D721Med (cell line): ENCODE results near the gene ATXN1.

Source experiments
- DNase-seq: peaks from one replicate; pipeline ENCODE4 v3.0.0; 2011; ENCODE audit warnings: low spot score; ENCODE audit not compliant: insufficient read length
- FAIRE-seq: peaks from 2 replicates; lab custom pipeline; 2011; peaks lifted over from hg19 to GRCh38; lab: Jason Lieb, UNC
- CTCF ChIP-seq: IDR thresholded peaks from 2 replicates; pipeline ENCODE4 v1.5.1; 2012; ENCODE audit warnings: mild to moderate bottlenecking, control low read depth; ENCODE audit not compliant: insufficient read depth; ENCODE audit errors: missing control alignments

Gene ATXN1

GRCh38 chr6:16548121-16548520 is 213.1 kb downstream of the ATXN1 start:
- DNase-seq (no peak), FAIRE-seq (no peak)
- TF ChIP-seq CTCF = no peak

GRCh38 chr6:16547587-16547986 is 213.7 kb downstream of the ATXN1 start:
- FAIRE-seq (no peak), DNase-seq (no peak)
- TF ChIP-seq CTCF = no peak

GRCh38 chr6:16546861-16547260 is 214.4 kb downstream of the ATXN1 start:
- DNase-seq = no peak
- TF ChIP-seq CTCF = no peak
- no peak for FAIRE-seq

- TF ChIP-seq CTCF = no peak
- DNase-seq (no peak), FAIRE-seq (no peak)
These were observed 215.9 kb downstream of the ATXN1 start for GRCh38 chr6:16545382-16545781.

GRCh38 chr6:16544521-16544920 is 216.7 kb downstream of the ATXN1 start:
- no peak for TF ChIP-seq CTCF
- no peak for FAIRE-seq
- no peak for DNase-seq

- FAIRE-seq = no peak
- no peak for DNase-seq
- TF ChIP-seq CTCF = no peak
These were observed 217.3 kb downstream of the ATXN1 start for GRCh38 chr6:16544006-16544405.

- DNase-seq (no peak), FAIRE-seq (no peak)
- no peak for TF ChIP-seq CTCF
These were observed 217.7 kb downstream of the ATXN1 start for GRCh38 chr6:16543521-16543920.
